GM10847 (cell line): ENCODE data around the gene KRTAP10-1.
"Not testable (repeated sequence)": the region's sequence is repeated elsewhere in the genome, so short reads cannot be mapped to it uniquely, and the experiment has no call there.

Experiments used
- POLR2A ChIP-seq: IDR thresholded peaks from 2 replicates; pipeline ENCODE4 v1.6.1; 2011; ENCODE audit not compliant: insufficient read length; ENCODE audit errors: extremely low read depth

The KRTAP10-1 gene

GRCh38 chr21:44573630-44574456 is 33.8 kb upstream of the KRTAP10-1 start, which contains the start of gene KRTAP10-4:
Gene KRTAP10-4, plus strand, starts transcription at chr21:44573729. Its CDS starts 30 bp downstream, at chr21:44573759.
- TF ChIP-seq POLR2A: not testable (repeated sequence)

GRCh38 chr21:44572959-44573583 is 33.1 kb upstream of the KRTAP10-1 start:
- no peak for TF ChIP-seq POLR2A

DNA sequence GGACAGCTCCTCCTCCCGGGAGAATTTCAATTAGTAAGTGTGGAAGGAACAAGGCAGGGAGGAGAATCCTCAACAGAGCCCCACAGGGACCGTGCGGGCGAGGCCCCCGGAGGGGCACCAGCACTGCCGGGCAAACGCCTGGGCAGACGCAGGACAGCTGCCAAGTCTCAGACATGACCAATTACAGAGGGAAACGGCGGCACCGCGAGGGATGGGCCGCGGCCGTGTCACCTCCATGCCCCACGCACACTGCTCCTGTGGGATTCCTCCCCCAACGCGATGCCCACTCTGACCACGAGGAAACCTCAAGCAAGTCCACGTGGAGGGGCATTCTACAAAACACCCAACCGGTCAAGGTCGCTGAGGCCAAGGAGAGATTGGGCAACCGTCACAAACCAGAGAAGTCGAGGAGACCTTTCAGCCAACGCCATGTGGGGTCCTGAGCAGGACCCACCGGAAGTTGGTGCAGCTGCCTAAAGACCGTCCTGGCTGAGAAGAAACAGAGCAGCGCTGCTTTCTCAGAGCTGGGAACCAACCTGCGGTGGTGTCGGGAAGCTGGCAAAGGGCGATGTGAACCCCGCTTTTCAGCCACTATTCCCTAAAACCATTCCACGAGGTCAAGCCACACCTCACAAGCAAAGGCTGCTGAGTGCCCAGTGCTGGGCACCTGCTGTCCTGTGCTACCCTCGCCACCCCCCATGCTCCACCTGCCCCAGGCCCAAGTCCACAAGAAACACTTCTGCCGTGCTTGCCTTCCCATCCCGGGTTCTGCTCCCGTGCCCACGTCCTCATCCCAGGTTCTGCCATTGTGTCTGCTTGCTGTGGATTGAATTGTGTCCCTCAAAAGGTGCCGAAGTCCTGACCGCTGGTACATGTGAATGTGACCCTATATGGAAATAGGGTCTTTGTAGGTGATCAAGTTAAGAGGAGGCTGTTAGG is 32.1 kb upstream of the KRTAP10-1 start:
- TF ChIP-seq POLR2A: no peak

- TF ChIP-seq POLR2A: no peak
Measured at GRCh38 chr21:44571296-44571695, 31.3 kb upstream of the KRTAP10-1 start.

DNA sequence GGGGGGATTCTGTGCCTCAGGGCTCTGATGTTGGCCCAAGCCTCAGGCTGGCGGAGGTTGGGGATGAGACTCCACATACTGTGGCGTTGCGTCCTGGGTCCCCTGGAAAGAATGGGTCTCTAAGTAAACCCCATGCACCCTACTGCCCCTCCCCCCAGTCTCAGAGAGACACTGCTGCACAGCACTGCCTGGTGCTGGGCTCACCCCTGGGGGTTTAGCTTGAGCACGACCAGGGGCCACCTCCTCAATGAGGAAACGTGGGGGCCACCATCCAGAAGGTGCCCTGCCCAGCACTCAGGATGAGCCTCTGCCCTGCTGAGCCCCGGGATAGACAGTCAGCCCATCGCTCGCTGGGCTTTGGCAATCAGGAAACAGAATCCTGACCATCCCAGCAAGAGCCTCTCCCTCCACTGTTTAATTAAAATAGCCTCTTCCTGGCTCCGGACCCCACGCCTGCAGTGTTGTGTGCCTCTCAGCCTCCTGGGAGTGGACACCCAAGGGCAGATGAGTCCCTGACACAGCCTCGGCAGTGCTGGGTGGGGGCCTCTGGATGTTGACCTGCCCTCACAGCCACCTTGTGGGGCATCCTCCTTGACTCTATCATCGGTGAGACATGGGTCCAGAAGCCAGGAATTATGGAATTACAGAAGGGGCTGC is 30.0 kb upstream of the KRTAP10-1 start:
- TF ChIP-seq POLR2A: no peak

DNA sequence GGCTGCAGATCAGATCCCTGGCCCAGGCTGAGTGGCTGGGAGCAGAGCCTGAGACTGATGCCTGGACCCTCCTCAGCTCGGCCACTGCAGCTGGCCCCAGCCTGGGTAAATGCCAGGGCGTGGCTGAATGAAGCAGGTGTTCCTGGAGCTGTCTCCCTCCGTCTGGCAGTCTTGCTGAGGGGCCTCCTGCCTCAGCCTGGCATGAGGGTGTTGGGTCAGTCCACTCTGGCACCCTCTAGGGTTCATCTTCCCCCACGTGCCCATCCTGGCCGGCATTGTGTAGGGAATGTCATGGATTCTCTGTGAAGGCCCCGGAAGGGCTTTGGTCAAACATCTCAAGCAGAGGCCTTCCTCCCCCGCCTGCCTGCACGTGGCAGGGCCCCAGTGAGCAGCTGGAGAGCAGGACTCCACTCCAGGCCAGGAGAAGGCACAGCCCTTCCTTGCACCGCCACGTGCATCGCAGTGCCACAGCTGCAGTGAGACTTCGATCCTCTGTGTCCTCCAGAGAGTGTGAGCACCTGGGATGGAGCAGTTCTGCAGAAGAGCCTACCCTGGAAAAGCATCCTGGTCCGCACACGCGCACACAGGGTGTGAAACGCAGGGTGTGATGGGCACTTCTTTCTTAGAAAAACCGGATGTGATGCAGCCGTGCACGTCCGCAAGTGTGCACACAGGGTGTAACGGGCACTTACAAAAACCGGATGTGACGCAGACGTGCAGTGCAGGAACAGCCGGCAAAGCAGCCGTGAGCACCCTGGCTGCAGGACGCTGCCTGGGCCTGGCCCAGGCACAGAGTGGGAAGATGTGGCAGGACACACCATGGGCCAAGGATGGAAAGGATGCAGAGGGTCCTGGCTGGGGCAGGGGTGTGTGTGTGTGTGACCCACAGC is 28.9 kb upstream of the KRTAP10-1 start:
- no peak for TF ChIP-seq POLR2A

GRCh38 chr21:44568261-44568660 is 28.3 kb upstream of the KRTAP10-1 start:
- no peak for TF ChIP-seq POLR2A

- TF ChIP-seq POLR2A: no peak
Measured at GRCh38 chr21:44567481-44568171, 27.6 kb upstream of the KRTAP10-1 start.

- no peak for TF ChIP-seq POLR2A
Measured at GRCh38 chr21:44566403-44566802, 26.4 kb upstream of the KRTAP10-1 start.

- no peak for TF ChIP-seq POLR2A
Measured at GRCh38 chr21:44564886-44565598, 25.0 kb upstream of the KRTAP10-1 start.

DNA sequence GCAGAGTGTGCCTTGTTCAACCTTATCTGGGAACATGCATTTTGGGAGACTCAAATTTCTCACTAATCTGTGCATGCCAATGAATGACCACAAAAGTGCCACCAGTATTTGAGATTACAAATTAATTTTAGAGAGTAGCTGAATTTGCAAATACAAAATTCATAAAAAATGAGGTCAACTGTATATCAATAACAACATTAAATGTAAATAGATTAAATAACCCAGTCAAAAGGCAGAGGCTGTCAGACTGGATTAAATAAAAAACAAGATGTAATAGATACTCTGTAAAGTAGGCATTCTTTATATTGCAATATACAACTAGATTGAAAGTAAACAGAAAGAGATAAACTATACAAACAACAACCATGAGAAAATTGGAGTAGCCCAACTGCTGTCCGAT is 24.1 kb upstream of the KRTAP10-1 start:
- no peak for TF ChIP-seq POLR2A

DNA sequence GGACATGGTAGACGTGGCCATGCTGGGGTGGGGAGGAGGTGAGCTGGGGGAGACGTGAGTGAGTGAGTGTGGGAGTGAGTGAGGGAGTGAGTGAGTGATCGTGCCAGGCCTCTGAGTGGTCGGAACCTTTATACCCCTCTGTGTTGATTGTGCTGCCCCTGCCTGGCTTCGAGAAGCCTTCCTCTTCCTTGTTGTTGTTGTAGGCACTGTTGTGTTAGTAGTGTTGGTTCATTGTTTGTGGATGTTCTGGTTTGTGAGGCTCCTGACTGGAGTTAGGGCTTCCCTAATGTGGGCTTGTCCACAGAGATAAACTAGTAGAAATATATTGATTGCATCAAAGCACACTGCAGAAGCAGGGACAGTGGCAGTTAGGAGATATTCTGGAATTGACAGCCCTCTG is 18.7 kb upstream of the KRTAP10-1 start, which contains the start of gene KRTAP10-3:
Gene KRTAP10-3 (minus strand): TSS at position 101 of the 400 bp plus-strand sequence. CDS start 80 bp downstream, at position 21.
- no peak for TF ChIP-seq POLR2A

DNA sequence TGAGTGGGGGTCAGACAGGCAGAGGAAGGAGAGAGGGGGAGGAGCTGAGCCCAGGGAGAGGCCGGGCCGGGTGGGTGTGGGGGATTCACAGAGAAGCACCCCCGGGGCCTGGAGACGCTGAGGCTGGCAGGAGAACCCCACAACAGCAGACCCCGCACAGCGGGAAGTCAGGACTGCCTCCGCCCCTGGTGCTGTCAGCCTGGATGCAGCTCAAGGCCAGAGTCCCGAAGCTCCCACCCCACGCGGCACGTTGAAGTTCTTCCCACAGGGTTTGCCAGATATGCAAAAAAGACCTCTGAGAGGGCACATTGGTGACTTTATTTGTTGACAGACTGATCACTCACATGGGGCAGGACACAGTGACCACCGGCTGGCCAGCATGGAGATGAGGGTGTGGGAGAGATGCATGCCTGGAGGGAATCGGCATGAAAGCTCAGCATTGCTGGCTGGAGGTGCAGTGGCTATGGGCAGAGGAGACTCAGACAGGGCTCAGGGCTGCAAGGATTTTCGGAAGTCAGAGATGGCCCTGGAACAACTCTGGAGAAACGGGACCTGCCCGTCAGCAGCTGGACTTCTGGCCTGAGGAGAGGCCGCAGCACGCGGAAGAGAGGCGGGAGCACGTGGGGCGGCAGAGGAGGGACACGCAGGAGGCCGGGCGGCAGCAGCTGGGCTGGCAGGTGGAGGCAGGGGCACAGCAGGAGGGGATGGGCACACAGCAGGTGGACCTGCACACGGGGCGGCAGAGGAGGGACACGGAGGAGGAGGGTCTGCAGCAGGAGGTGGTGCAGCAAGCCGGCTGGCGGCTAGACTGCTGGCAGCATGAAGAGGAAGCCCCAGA is 17.7 kb upstream of the KRTAP10-1 start:
- no peak for TF ChIP-seq POLR2A
